Stimulated activated CD4-positive, alpha-beta T cell treated with anti-CD3 and anti-CD28 coated beads, Interleukin-1b, Interleukin-23, amount 100 ng/mL, for 48 hours (primary cell): ENCODE measurements around the gene VRTN.
A peak's percentile ranks its signal among the peaks of the same experiment; 100 is the strongest.

ENCODE experiments used
- DNase-seq: peaks from one replicate; pipeline ENCODE4 v3.0.0-alpha.2; 2020

VRTN gene

DNA sequence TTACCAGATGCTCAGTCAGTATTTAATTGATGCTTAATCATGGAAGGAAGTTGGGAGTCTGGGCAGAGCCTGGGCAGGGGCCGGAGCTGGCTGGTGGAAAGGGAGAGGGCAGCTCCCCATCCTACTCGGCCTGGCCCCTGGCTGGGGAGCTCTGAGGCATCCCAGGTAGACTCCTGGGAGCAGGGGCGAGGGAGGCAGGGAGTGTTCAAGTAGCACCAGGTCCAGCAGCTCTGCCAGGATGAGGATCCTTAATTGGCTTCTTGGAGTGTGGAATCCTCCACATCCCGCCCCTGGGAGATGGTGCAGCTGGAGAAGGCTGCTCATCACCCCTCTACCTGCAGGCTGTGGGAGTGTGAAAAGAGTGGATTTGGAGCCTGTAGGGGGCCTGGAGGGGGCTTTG, 46.8 kb downstream of the VRTN start:
- DNase-seq = no peak

DNA sequence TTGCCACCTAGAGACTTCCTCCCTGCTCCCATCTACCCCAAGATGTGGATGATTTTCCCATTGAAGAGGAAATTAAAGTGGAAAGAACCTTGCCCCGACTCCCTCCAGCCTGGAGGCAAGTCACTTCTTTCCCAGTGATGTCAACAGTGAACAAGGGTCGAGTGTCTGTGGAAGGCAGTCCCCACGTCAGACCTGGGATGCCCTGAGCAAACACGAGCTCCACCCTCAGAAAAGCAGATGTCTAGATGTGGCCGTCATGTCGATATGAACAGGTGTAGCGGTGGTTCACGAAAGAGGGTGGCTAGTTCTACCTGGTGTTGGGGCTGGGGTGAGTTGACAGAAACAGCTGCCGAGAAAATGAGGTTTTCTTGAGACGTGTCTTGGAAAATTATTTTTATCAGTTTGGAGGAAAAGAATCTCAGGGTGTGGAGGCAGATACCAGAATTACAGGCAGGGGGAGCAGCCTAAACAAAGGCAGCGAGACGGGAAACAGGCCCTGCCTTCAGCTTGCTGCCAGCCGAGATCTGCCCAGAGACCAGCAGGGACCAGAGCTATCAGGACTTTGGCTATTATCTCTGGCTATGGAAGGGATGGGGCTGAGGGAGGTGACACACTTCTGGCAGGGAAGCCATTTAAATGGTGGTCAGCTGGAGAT, 51.9 kb downstream of the VRTN start:
- DNase-seq = no peak

DNA sequence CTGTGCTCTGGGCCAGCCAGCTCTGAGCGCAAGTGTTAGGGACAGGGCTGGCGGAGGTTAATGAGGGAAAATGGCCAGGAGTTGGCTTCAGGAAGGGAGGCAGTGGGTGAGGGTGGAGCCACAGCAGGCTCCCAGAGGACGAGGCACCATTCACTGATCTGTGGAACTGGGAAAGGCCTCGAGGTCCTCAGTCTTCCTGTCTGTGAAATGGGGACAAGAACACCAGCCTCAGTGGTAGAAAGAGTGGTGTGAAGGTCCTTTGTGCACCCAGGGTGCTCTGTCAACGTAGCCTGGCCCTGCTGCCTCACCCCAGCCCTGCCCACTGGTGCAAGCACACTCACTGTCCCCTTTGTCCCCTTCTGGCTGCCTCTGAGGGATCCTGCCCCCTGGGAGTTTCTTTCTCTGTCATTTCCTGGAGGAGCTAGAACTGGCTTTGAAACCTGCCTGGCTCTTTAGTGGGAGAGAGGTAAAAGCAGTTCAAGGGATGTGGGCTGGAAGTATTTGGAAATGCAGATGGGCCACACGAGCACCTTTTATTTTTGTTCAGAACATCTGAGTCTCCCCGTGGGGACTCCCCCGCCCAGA, 52.7 kb downstream of the VRTN start:
- DNase-seq = no peak

DNA sequence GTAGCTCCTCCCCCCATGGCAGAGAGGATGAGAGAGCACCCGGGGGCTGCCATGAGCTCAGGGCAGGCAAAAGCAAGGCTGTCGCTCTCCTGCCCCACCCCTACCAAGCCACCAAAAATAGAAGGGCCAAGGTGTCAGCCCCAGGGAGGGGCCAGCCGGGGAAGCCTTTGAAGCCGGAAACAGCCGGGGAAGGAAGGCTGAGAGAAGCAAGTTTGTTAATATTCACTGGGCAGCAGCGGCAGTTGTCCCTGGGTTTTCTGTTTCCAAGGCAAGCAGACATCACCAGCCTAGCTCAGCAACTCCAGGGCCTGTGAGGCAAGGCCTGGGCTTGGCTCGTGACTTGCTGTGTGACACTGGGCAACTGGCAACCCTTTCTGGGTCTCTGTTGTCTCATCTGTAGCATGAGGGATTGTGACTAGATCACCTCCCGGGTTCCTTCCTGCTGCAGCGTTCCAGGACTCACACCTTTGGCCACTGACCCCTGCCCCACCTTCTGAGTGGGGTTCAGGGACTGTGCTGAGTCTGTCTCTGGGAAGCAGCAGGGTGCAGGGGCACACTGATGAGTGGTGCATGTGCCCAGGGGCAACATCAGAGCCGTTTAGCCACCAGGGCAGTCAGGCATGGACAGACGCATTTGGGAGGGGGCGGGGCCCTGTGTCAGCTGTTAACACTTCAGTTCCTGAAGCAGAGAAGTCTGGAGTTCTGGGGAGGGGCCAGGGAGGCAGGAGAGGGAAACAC, 53.4 kb downstream of the VRTN start:
- peak; percentile 59 for DNase-seq

DNA sequence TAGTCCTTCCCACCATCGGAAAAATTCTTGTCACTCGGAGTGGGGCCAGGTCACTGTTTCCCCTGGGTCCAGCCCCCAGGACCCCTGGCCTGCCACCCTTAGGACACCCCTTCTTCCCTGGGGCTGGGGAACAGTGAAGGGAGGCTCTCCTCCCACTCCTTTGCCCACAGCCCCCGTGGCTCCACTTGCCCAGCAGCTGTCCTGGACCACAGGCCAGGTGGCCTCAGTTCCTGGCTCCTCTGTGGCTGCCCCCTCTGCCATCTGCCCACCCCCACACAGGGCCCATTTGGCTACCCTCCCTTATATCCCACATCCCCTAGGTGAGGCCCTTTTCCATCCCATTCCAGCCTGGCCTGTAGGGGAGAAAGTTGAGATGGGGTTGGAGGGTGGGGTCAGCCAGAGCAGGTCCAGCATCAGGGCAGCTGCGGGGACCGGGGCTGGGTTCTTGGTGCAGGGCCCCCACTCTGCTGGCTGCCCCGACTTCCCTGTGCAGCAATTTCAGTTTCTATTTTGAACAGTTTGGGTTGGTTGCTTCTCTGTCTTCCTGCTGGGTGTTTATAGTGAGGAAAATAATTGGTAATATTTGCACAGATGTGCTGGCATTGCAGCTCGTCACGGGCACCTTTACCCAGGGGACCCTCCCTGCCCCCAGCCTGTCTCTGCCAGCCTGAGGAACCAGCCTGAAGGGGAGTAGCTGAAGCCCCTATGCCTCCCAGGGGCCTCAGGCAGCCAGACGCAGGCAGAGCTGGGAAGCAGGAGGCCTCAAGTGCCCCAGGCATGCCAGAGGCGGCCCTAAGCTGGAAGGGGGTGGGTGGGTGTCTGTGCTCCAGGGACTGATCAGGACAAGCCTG, 54.4 kb downstream of the VRTN start:
- no peak for DNase-seq

DNA sequence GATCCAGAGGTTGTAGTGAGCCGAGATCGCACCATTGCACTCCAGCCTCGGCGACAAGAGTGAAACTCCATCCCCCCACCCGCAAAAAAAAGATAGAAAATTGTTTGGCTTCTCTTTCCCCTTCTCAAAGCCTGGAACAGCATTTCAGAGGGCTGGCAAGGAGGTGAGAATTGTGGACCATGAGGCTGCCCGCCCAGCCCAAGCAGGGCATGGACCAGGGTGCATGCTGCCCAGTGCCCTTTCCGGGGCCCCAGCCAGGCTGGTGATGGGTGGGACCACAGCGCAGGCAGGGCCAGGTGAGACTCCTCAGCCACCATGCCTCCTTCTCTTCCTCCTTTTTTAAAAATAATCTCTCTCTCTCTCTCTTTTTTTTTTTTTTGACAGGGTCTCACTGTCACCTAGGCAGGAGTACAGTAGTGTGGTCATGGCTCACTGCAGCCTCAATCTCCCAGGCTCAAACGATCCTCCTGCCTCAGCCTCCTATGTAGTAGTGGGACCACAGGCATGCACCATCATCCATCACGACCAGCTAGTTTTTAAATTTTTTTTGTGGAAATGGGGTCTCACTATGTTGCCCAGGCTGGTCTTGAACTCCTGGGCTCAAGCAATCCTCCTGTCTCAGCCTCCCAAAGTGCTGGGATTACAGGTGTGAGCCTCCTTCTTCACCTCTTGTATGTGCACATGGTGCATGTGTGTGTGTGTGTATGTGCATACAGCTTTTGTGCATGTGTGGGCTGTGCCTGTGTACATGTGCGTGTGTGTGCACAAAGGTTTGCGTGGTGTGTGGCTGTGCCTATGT, 55.5 kb downstream of the VRTN start:
- DNase-seq = no peak

DNA sequence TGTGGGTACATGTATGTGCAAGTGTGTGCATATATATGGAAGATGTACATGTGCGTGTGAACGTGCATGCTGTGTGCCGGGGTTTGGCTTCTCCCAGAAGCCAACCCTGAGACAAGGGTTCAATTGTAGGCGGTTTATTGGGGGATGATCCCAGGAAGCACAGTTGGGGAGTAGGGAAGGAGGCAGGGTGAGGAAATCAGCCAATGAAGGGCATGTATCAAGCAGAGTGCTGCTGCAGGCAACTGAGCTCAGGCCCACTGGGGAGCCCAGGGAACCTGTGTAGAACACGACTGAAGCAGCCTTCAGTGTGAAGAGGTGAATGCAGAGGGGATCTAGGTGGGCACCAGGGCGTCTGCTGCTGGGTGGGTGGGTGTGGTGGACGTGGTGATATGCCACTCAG, 56.2 kb downstream of the VRTN start:
- DNase-seq = no peak

DNA sequence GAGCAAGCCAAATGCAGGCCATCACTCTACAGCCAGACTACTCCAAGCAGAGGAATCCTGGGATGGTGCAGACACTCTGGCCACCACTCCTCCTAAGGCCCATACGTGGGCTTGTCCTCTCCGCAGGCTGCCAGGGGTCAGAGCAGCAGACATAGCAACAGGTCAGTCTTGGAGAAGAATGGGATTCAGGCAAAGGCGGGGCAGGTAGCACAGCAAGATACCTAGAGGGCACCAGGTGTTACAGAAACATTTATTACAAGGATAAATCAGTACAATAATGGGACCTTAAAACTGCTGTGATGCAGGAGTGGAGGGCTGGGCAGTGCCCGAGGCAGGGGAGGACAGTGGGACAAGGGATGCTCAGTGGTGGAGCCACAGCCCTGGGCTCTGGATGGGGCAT, 57.4 kb downstream of the VRTN start:
- DNase-seq = no peak

DNA sequence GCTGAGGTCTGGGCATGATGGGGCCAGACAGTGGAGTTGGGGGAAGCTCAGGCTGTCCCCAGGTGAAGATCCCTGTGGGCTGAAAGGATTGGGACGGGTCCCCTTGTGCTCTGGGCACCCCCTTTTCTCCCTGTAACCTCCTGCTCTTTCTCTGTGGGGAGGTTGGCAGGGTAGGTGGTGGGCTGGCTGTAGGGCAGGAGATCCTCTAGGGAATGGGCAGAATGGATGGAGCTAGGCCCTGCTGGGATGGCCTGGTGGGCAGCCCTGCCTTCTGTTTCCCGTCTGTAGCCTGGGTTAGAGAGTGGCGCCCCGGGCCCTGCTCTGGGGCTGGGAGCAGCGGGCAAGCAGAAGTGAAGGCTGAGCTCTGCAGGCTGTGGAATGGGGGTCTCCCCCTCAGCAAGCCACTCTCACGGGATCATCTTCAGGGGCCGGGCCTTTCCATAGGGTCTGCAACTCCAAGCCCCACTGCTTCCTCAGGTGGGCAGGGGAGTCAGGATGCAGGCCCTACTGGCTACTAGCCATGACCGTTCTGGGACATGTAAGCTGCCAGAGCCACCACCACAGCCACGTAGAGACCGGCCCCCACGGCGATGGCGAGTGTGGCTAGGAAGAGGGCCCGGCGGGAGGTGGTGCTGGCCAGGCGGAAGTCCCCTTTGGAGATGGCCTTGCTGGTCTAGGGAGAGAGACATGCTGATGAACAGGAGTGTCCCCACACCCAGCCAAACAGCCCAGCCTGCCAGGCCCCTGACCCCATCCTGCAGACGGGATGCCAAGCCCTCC, 58.9 kb downstream of the VRTN start:
- DNase-seq = no peak

DNA sequence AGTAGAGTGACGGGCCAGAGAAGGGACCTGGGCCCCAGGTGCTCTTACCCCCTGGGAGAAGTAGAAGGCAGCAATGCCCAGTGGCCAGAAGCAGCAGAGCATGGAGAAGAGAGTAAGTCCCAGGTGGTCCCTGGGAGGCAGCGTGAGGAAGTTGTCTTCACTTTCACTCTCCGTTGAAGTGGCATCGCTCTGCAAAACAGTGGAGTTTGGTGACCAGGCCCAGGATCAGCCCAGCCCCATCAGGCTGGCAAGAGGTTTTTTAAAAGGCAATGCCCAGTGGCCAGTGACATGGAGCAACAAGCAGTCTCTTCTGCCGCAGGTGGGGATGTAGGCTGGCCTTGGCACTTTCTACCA, 59.5 kb downstream of the VRTN start:
- DNase-seq = no peak

DNA sequence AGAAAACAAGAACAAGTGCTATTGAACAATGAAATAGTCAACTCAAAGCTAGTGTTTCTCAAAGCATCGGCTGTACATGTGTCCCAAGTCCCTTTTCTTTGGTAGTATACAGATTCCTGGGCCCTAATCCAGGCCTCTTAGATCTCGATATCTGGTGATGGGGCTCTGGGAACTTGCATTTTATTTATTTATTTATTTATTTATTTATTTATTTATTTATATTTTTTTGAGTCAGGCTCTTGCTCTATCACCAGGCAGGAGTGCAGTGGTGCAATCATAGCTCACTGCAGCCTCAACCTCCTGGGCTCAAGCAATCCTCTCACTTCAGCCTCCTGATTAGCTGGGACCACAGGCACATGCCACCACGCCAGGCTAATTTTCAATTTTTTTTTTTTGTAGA, 60.6 kb downstream of the VRTN start:
- no peak for DNase-seq

DNA sequence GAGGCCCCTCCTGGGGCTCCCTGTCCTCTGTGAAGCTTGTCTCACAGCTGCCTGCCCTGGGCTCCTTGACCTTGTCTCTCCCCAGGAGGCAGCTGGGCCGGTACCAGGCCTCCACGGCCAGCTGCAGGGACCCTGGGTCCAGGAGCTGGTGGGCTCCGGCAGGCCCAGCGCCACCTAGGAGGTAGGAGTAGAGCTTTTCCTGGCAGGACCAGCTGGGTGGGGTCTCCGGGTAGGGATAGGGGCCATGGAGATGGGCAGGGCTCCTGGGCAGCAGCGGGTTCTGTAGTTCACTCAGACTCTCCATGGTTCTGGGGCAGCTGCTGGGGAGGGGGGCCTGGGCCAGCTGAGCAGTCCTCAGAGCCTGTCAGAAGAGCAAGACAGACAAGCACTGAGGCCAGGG, 61.2 kb downstream of the VRTN start:
- DNase-seq = no peak
